SK-N-SH (cell line): ENCODE measurements around the gene ISYNA1. TPM values are rescaled to one million over a fixed set of nuclear protein-coding genes. Genes with fewer than 3 reads are reported as not detected.

ENCODE experiments used
- CTCF ChIA-PET: fragments of 300-600, 350-600 bp; formaldehyde crosslinking; extraction: SDS; loops from one replicate; lab custom pipeline; 2021; lab: Yijun Ruan, JAX
- POLR2A ChIA-PET: fragments of 350-600 bp; sonication (Branson Sonifier 250); formaldehyde crosslinking; extraction: SDS; loops from one replicate; lab custom pipeline; 2020; ENCODE audit warnings: antibody characterized with exemption, inconsistent platforms; lab: Yijun Ruan, JAX
- DNase-seq: peaks from one replicate; pipeline ENCODE4 v3.0.0; 2012
- H2AFZ ChIP-seq: fragments of 200-600 bp; sonication (generic); 2 replicates; pipeline ENCODE4 v1.8.1; 2016; ENCODE audit warnings: antibody characterized with exemption, mild to moderate bottlenecking, low read depth
- H3F3A ChIP-seq: fragments of 200-600 bp; sonication (generic); replicated peaks from 2 replicates; pipeline ENCODE3; 2016; ENCODE audit warnings: antibody characterized with exemption, mild to moderate bottlenecking; ENCODE audit not compliant: insufficient read depth
- H3K27ac ChIP-seq, 2 experiments: fragments of 200-500 bp in 1 of 2; fragments of 200-600 bp in 1 of 2; sonication (Bioruptor generic) in 1 of 2; sonication (generic), shearing (Covaris generic) in 1 of 2; 2 replicates each; pipeline versions ENCODE4 v1.5.1 to v1.6.1; 2014 to 2016; ENCODE audit warnings: low read depth in 2 of 2, inconsistent platforms in 1 of 2, low read length in 1 of 2, mild to moderate bottlenecking in 1 of 2, mixed read lengths in 1 of 2
- H3K27me3 ChIP-seq: fragments of 200-600 bp; sonication (generic), shearing (Covaris generic); 2 replicates; pipeline ENCODE4 v1.6.1; 2016; ENCODE audit warnings: mixed run types; ENCODE audit not compliant: insufficient read depth
- H3K36me3 ChIP-seq, 2 experiments: fragments of 200-500 bp in 1 of 2; fragments of 200-600 bp in 1 of 2; sonication (Bioruptor generic) in 1 of 2; sonication (generic) in 1 of 2; replicated peaks in 1 of 2; 2 replicates each; pipeline versions ENCODE3 to v1.5.1; 2014 to 2016; ENCODE audit warnings: low read length in 1 of 2, mild to moderate bottlenecking in 1 of 2; ENCODE audit not compliant: insufficient read depth in 2 of 2, control insufficient read depth in 1 of 2
- H3K4me1 ChIP-seq, 2 experiments: fragments of 200-500 bp in 1 of 2; fragments of 200-600 bp in 1 of 2; sonication (Bioruptor generic) in 1 of 2; sonication (generic), shearing (Covaris generic) in 1 of 2; 2 replicates each; pipeline versions ENCODE4 v1.5.1 to v1.6.1; 2014 to 2016; ENCODE audit warnings: low read depth in 1 of 2, low read length in 1 of 2, mixed run types in 1 of 2; ENCODE audit not compliant: insufficient read depth in 2 of 2, control insufficient read depth in 1 of 2
- H3K4me2 ChIP-seq: fragments of 200-600 bp; sonication (generic), shearing (Covaris generic); 2 replicates; pipeline ENCODE4 v1.6.1; 2017; ENCODE audit warnings: mixed run types
- H3K4me3 ChIP-seq, 2 experiments: fragments of 200-500 bp in 1 of 2; fragments of 200-600 bp in 1 of 2; sonication (Bioruptor generic) in 1 of 2; sonication (generic), shearing (Covaris generic) in 1 of 2; 2 replicates each; pipeline versions ENCODE4 v1.5.1 to v1.8.1; 2014 to 2016; ENCODE audit warnings: low read depth in 2 of 2, inconsistent platforms in 1 of 2, low read length in 1 of 2, mild to moderate bottlenecking in 1 of 2, mixed read lengths in 1 of 2, moderate library complexity in 1 of 2
- H3K79me2 ChIP-seq: fragments of 200-600 bp; sonication (generic); 2 replicates; pipeline ENCODE4 v1.8.1; 2017; ENCODE audit warnings: mild to moderate bottlenecking; ENCODE audit not compliant: insufficient read depth
- H3K9ac ChIP-seq: fragments of 200-600 bp; sonication (generic); 2 replicates; pipeline ENCODE4 v1.6.1; 2017; ENCODE audit warnings: mixed run types
- H3K9me2 ChIP-seq: fragments of 200-600 bp; sonication (generic); 2 replicates; pipeline ENCODE4 v1.6.1; 2017; ENCODE audit warnings: mixed run types
- H3K9me3 ChIP-seq: fragments of 200-600 bp; sonication (generic); 2 replicates; pipeline ENCODE4 v1.6.1; 2017; ENCODE audit warnings: mixed run types, mild to moderate bottlenecking, moderate library complexity
- H4K20me1 ChIP-seq: fragments of 200-600 bp; sonication (generic); 2 replicates; pipeline ENCODE4 v1.6.1; 2017; ENCODE audit warnings: mild to moderate bottlenecking, mixed run types; ENCODE audit not compliant: insufficient read depth
- CTCF ChIP-seq: fragments of 200-600 bp; sonication (generic); IDR thresholded peaks from 2 replicates; pipeline ENCODE4 v1.6.1; 2017; ENCODE audit warnings: antibody characterized with exemption, mild to moderate bottlenecking, moderate library complexity
- ELF1 ChIP-seq: IDR thresholded peaks from 2 replicates; pipeline ENCODE4 v1.4.0; 2012
- EP300 ChIP-seq, 2 experiments: IDR thresholded peaks; 2 replicates each; pipeline versions ENCODE4 v1.4.0 to v1.6.1; 2012; ENCODE audit warnings: borderline replicate concordance in 1 of 2, low read depth in 1 of 2, low read length in 1 of 2
- FOSL2 ChIP-seq: IDR thresholded peaks from 2 replicates; pipeline ENCODE4 v1.4.0; 2012; ENCODE audit warnings: low read depth, mild to moderate bottlenecking, moderate library complexity, borderline replicate concordance
- FOXJ3 ChIP-seq: sonication (generic); formaldehyde crosslinking; IDR thresholded peaks from 2 replicates; pipeline ENCODE4 v1.5.1; 2020; ENCODE audit warnings: mild to moderate bottlenecking, missing genetic modification reagents
- JUND ChIP-seq: IDR thresholded peaks from 2 replicates; pipeline ENCODE4 v1.4.0; 2012
- NRF1 ChIP-seq: IDR thresholded peaks from 2 replicates; pipeline ENCODE4 v1.6.1; 2012; ENCODE audit warnings: low read depth, mild to moderate bottlenecking, low read length
- RAD21 ChIP-seq: IDR thresholded peaks from 2 replicates; pipeline ENCODE4 v1.6.1; 2012; ENCODE audit warnings: mild to moderate bottlenecking, low read length
- RXRA ChIP-seq: IDR thresholded peaks from 2 replicates; pipeline ENCODE4 v1.4.0; 2012; ENCODE audit warnings: low read depth, mild to moderate bottlenecking, borderline replicate concordance
- SMC3 ChIP-seq: IDR thresholded peaks from 2 replicates; pipeline ENCODE4 v1.6.1; 2012; ENCODE audit warnings: low read depth, low read length, improper control_type of control experiment
- TAF1 ChIP-seq: IDR thresholded peaks from 2 replicates; pipeline ENCODE4 v1.6.1; 2012; ENCODE audit warnings: low read depth, mild to moderate bottlenecking, low read length, moderate library complexity, borderline replicate concordance
- WGBS: methylation state at CpG from one replicate; pipeline ENCODE4 v1.1.6; 2017; ENCODE audit warnings: low lambda C conversion rate; 5-methylcytosine and 5-hydroxymethylcytosine counted together
- polyA plus RNA-seq, 3 experiments: library from polyadenylated mRNA; depleted of rRNA; stranded (reverse); fragments of >200 nt; gene quantifications; 2 replicates each; pipeline ENCODE4 v1.2.3, GENCODE V29; 2012
- TF ChIP-seq, protein P1 (sequence below): IDR thresholded peaks from 2 replicates; pipeline ENCODE4; 2012
- TF ChIP-seq, protein P2 (sequence below): IDR thresholded peaks from 2 replicates; pipeline ENCODE4 v1.6.1; 2012; ENCODE audit warnings: mild to moderate bottlenecking, low read depth, low read length, moderate library complexity
- TF ChIP-seq, protein P3 (sequence below): fragments of 150-350 bp; IDR thresholded peaks from 2 replicates; pipeline ENCODE4 v1.6.1; 2017; ENCODE audit warnings: antibody characterized with exemption, low read length, low read depth, borderline replicate concordance

ISYNA1 gene
- polyA plus RNA-seq, 1 of the 3 experiments (the other 2 are of a cell fraction): 48.0 TPM

GRCh38 chr19:18393836-18394235 lies 44.1 kb downstream of the ISYNA1 start:
- H3K9ac ChIP-seq: no peak overlapping the region
- H3K27ac ChIP-seq: no peak overlapping the region
- H3K79me2 ChIP-seq: no peaks in the 10 kb centered on the region; the same call in 1 of the 2 replicates
- no peak overlapping the region for H3K4me3 ChIP-seq
- H3K9me3 ChIP-seq: no peaks in the 10 kb centered on the region
- no peaks in the 10 kb centered on the region; a peak in 1 of 4 replicates for H3K4me1 ChIP-seq
- ChIA-PET POLR2A (no interaction called here), CTCF (no interaction called here)
- H4K20me1 ChIP-seq: no peaks in the 10 kb centered on the region; the same call in 1 of the 2 replicates
- no peak overlapping the region for H2AFZ ChIP-seq
- TF ChIP-seq CTCF (no peak), TAF1 (no peak), EP300 (IDR thresholded peaks at IDR 0.05; ENCODE audit: borderline replicate concordance in 1 of 2, low read depth in 1 of 2, low read length in 1 of 2) (no peak), RXRA (no peak), FOXJ3 (CRISPR knock-in tag) (no peak), NRF1 (no peak), RAD21 (no peak), SMC3 (no peak), ELF1 (no peak), JUND (no peak), FOSL2 (no peak)
- TF ChIP-seq, protein P1, sequence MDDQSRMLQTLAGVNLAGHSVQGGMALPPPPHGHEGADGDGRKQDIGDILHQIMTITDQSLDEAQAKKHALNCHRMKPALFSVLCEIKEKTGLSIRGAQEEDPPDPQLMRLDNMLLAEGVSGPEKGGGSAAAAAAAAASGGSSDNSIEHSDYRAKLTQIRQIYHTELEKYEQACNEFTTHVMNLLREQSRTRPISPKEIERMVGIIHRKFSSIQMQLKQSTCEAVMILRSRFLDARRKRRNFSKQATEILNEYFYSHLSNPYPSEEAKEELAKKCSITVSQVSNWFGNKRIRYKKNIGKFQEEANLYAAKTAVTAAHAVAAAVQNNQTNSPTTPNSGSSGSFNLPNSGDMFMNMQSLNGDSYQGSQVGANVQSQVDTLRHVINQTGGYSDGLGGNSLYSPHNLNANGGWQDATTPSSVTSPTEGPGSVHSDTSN: no peak
- TF ChIP-seq, protein P2, sequence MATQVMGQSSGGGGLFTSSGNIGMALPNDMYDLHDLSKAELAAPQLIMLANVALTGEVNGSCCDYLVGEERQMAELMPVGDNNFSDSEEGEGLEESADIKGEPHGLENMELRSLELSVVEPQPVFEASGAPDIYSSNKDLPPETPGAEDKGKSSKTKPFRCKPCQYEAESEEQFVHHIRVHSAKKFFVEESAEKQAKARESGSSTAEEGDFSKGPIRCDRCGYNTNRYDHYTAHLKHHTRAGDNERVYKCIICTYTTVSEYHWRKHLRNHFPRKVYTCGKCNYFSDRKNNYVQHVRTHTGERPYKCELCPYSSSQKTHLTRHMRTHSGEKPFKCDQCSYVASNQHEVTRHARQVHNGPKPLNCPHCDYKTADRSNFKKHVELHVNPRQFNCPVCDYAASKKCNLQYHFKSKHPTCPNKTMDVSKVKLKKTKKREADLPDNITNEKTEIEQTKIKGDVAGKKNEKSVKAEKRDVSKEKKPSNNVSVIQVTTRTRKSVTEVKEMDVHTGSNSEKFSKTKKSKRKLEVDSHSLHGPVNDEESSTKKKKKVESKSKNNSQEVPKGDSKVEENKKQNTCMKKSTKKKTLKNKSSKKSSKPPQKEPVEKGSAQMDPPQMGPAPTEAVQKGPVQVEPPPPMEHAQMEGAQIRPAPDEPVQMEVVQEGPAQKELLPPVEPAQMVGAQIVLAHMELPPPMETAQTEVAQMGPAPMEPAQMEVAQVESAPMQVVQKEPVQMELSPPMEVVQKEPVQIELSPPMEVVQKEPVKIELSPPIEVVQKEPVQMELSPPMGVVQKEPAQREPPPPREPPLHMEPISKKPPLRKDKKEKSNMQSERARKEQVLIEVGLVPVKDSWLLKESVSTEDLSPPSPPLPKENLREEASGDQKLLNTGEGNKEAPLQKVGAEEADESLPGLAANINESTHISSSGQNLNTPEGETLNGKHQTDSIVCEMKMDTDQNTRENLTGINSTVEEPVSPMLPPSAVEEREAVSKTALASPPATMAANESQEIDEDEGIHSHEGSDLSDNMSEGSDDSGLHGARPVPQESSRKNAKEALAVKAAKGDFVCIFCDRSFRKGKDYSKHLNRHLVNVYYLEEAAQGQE: no peak
- TF ChIP-seq, protein P3, sequence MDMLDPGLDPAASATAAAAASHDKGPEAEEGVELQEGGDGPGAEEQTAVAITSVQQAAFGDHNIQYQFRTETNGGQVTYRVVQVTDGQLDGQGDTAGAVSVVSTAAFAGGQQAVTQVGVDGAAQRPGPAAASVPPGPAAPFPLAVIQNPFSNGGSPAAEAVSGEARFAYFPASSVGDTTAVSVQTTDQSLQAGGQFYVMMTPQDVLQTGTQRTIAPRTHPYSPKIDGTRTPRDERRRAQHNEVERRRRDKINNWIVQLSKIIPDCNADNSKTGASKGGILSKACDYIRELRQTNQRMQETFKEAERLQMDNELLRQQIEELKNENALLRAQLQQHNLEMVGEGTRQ: no peak
- 90% methylated on average over 7 of the region's 7 CpGs for WGBS
- no peaks in the 10 kb centered on the region for H3K27me3 ChIP-seq
- no peaks in the 10 kb centered on the region for H3K9me2 ChIP-seq
- no peak overlapping the region for H3K4me2 ChIP-seq
- H3K36me3 ChIP-seq: peaks cover 3 to 6% of the 10 kb centered on the region in 2 experiments
- DNase-seq: no peak
- H3F3A ChIP-seq: peaks cover 6% of the 10 kb centered on the region
